Loucy (cell line): ENCODE measurements around the gene MAP4K1.

ENCODE experiments used
- CTCF ChIP-seq: fragments of 200-600 bp; sonication (generic); conservative IDR thresholded peaks from 2 replicates; pipeline ENCODE4 v1.5.1; 2014; ENCODE audit warnings: mild to moderate bottlenecking, antibody characterized with exemption, low read length
- EZH2phosphoT487 ChIP-seq: fragments of 200-600 bp; IDR thresholded peaks from 2 replicates; pipeline ENCODE4 v1.6.1; 2018; ENCODE audit warnings: antibody characterized with exemption, mild to moderate bottlenecking, moderate library complexity, borderline replicate concordance

GRCh38 chr19:38597075-38597474 lies 20.7 kb downstream of the MAP4K1 start:
- no peak for TF ChIP-seq CTCF
- TF ChIP-seq EZH2phosphoT487 = no peak
